NCI-H460 (cell line): ENCODE data around the gene MTRR. TPM values are rescaled to one million over a fixed set of nuclear protein-coding genes. Genes with fewer than 3 reads are reported as not detected.

Experiments
- DNase-seq: peaks from one replicate; pipeline ENCODE4 v3.0.0-alpha.2; 2016; ENCODE audit warnings: low read depth; ENCODE audit errors: extremely low read depth
- total RNA-seq: library from RNA; depleted of rRNA; stranded (reverse); fragments of >200 nt; shearing (Covaris generic); gene quantifications from 2 replicates; pipeline ENCODE4 v1.2.3, GENCODE V29; 2014

The MTRR gene
- total RNA-seq, 1 experiment from 2014 or later = 88.2 TPM

DNA sequence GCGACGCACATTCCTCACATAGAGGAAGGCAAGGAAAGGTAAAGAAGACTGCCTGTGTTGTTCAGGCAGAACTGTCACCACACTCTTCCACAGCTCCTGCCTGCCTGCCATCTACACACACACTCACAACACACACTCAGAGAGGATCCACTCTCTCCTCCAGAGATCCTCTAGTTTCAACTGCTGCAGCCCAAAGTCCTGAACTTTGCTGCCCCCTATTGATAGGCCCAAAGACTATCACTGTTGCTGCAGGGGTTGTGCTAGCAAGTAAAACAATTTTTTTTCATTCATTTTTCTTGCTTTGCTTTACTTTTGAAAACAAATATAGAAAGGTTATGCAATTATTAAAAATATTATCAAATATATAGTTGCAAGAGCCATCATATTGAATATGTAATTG lies 12.1 kb upstream of the MTRR start:
- DNase-seq = peak; percentile 56

GRCh38 chr5:7857361-7857760 lies 11.6 kb upstream of the MTRR start:
- no peak for DNase-seq

DNA sequence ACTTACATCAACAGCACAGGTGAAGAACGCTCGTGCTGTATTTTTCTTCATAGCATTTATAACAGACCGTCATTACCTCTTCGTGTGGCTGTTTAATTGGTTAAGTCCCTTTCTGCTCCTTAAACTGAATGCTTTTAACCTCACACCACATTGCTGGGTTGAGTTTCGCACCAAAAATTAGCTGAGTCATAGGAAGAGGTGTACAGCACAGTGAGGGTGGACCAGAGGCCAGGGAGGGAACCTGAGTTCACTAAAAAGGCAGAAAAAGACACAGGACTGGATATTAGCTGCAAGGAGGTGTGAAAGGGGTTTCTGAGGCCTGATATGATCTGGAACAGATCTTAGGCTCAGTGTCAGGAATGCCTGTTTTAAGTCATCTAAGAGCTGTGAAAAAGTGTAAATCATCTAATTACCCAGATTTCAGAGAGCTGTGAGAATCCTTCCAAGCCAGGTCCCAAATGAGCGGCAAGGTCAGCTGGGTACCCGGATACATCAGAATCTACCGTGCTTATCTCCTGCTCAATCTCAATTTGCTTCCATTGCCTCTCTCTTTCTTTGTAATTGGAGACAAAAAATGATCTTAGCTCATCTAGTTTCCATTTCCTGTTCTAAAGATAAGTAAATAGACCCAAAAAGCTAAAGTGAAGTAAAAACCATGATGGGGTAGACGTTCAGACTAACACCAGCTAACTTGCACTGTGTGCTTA lies 10.9 kb upstream of the MTRR start:
- no peak for DNase-seq

DNA sequence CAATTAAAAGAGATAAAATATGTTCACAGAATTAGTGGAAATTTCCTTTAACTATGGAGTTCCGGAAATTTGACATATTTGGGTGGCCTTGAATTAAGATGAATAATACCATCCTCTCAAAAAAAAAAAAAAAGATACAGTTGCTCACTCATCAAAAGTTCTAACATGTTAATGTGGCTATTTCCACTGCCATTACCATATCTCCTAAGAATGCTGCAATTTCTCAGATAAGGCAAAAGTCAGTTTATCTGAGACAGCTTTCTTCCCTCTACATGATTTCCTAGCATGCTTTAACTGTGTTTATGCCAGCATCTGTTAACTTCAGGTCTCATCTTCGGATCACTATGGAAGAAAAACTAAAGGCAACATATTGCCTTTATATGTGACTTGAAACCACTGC lies 2.8 kb upstream of the MTRR start:
- no peak for DNase-seq

DNA sequence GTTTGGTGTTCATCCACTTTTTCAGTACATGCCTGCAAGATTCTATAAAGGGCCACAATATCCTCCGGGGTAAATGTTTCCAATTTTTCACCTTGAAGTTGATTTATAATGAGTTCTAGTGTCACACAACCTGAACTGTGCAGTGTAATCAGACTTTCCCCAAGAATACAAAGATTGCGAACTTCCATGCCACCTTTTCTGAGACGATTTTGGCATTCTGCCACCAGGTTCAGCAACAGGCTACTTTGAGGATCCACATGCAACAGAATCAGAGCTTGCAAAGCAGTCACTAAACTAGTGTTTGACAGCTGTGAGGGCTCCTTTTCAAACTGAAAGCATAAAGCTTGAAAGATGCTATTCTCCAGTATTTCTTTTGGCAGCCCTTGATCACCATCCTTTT lies 1.7 kb upstream of the MTRR start:
- DNase-seq = no peak

DNA sequence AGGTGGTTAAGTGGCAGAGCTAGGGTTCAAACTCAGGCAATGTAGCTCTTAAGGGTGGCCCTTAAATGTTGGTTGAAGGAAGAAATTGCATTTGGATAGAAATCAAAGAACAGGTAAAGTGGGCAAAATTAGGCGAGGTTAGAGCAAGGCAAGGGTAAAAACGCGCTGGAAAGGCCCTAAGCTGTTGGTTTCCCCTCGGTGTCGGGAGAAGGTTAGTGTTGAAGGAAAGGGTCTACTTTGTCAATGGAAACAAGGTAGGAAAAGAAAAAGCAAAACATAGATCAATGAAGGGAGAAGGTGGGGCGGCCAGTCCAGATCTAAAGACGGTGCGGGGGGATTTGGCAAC lies 548 bp upstream of the MTRR start:
- DNase-seq = no peak

DNA sequence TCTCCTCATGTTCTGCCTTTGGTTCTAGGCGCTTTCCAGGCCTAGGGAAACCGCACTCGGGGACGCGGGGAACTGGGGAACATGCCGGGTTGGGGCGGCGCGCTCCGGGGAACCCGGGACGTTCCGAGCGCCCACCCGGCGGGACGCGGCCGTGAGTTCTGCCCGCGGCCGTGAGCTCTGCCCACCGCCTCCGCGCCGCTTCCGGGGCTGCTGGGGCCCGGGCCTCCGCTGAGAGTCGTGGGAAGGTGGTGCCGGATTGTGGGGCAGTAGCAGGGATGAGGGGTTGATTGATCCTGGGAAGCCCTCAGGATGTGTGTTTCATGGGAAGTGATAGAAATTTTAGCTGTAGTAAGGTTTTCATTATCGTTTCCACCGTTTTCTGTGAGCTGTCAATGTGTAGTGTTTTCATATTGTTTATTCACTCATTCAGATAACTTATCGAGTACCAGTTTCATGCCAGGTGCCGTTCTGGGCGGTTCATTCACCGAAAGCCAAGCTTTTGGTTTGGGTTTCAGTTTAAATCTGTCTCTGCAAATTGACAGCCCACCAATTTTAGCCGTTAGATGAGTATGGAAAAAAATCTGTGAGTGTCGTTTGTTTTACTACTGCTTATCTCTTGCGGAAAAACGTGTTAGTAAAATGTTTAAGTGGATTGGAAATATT lies 657 bp downstream of the MTRR start:
- DNase-seq = no peak

DNA sequence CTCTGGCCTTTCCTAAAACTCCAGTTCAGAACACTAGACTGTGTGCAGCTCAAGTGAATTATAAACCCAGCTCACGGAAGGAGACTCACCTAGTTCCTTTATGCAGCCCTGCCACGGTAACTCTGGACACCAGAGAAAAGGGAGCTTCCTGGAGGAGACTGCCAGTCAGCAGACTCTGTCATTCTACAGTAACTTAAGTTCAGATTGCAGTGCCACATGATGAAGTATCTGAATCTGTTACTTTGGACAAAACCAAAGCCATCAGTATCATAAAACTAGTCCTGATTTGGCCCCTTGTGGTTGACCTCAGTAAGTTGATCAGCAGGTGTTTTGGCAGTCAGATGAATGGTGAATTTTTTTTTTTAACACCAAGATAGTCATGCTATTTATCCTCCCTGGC lies 2.7 kb downstream of the MTRR start:
- no peak for DNase-seq

DNA sequence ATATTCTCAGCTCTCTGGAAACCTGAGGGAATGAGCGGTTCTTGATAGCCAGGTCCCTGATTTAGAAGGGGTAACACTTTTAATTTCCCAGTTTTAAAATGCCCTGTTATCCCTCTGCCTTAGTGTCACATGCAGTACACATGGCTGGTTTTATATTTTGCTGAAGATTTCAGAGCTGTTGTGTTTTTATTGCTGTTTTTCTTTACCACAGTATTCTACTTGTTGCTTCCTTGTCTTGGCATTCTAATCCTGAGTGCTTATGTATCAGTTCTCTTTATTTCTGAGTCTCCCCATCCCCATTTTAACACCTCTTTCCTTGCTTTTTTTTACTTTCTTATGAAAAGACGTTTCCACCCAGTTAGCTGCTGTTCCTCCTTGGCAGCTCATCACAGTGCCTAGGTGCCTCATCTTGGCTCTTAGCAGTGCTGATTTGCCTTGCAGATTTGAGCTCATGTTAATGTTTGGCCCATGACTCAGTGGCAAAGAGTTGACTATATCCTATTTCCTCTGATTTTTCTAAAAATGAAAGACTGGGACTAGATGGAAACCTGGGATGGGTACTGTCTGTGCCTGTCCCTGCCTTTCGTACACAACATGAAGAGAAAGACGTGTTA lies 3.7 kb downstream of the MTRR start:
- no peak for DNase-seq

DNA sequence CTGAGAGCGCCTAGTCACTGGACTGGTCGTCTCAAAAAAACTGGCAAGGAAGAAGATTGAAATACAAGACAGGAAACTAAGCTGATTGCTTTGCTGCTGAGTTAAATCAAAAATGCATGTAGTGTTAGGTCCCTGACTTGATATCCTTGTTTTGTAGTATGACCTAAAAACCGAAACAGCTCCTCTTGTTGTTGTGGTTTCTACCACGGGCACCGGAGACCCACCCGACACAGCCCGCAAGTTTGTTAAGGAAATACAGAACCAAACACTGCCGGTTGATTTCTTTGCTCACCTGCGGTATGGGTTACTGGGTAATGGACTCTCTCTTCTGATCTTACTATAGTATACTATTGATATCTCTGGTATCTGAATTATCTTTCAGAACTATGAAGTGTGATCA lies 4.3 kb downstream of the MTRR start:
- DNase-seq = no peak

- no peak for DNase-seq
These were observed 5.7 kb downstream of the MTRR start for GRCh38 chr5:7874639-7875038.

DNA sequence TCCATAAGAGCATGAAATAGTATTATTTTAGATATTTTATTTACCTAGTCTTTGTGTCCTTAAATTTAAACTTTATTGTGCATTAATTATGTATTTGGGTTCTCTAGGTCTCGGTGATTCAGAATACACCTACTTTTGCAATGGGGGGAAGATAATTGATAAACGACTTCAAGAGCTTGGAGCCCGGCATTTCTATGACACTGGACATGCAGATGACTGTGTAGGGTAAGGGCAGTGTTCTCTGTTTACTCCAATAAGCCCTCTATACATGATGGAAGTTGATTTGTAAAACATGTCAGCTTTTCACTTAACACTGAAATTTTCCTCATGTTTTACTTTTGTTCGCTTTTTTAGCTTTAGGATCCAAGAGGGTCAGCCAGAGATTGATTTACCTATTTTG lies 6.2 kb downstream of the MTRR start:
- DNase-seq = no peak

GRCh38 chr5:7876867-7877266 lies 7.9 kb downstream of the MTRR start:
- no peak for DNase-seq

- DNase-seq = no peak
These were observed 8.9 kb downstream of the MTRR start for GRCh38 chr5:7877851-7878250.

DNA sequence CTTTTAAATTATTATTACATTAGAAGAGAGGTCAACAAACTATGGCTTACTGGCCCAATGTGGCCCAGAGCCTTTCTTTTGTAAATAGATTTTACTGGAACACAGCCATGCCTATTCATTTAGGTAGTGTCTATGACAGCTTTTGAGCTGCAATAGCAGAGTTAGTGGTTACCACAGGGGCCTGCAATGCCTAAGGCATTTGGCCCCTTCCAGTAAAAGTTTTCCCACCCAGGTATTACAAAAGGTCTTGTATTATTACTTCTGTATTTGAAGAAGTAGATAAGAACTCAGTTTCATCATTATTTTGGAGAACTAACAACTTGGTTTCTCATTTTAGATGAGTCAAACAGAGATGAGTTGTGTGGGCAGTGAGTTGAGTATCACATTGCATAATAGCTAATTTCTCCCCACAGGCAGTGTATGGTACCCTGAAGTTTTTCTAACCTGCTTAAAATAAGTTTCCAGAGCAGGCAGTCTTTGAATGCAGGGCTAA lies 9.5 kb downstream of the MTRR start:
- DNase-seq = no peak

GRCh38 chr5:7881091-7881490 lies 12.1 kb downstream of the MTRR start:
- no peak for DNase-seq

DNA sequence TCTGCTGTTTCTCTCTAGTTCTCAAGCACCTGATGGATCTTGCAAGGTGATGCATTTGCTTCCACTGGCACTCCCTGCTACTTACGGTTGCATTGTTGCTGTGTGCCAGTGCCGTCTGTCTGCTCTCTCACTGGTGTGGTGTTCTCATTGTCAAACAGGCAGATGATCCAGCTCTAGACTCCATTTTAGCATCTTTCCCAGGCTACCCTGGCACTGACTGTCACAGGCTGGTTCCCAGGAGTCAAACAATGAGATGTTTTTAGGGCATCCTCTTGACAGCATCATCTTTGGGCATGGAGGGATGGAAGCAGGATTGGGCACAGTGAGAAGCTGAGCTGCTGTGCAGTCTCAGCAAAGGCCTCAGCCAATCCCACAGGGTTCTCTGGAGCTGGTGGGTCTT lies 12.9 kb downstream of the MTRR start:
- DNase-seq = no peak

- DNase-seq = no peak
These were observed 14.0 kb downstream of the MTRR start for GRCh38 chr5:7882926-7883325.

GRCh38 chr5:7884491-7885267 lies 15.7 kb downstream of the MTRR start:
- DNase-seq = no peak

GRCh38 chr5:7886849-7887475 lies 18.0 kb downstream of the MTRR start:
- peak; percentile 36 for DNase-seq

DNA sequence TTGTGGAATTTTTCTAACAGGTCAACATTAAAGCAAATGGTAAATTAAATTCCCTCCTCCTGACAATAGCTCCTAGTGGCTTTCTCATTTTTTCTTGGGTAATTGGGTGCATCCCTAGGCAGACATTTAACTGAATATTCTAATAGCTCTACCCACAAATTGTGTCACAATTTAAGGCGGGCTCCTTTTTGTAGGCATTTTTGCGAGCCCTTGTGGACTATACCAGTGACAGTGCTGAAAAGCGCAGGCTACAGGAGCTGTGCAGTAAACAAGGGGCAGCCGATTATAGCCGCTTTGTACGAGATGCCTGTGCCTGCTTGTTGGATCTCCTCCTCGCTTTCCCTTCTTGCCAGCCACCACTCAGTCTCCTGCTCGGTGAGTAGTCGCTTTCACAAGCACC lies 20.0 kb downstream of the MTRR start:
- DNase-seq = no peak
